GM18517 (cell line): ENCODE measurements around the gene ARMCX6.
"Not testable (repeated sequence)": the region's sequence is repeated elsewhere in the genome, so short reads cannot be mapped to it uniquely, and the experiment has no call there.

Experiments used
- ATAC-seq: cut with Tn5 transposase; IDR thresholded peaks from one replicate; pipeline ENCODE4 v1.9.1; 2021; ENCODE audit warnings: mild to moderate bottlenecking, moderate library complexity; ENCODE audit not compliant: unreplicated experiment

Gene ARMCX6

DNA sequence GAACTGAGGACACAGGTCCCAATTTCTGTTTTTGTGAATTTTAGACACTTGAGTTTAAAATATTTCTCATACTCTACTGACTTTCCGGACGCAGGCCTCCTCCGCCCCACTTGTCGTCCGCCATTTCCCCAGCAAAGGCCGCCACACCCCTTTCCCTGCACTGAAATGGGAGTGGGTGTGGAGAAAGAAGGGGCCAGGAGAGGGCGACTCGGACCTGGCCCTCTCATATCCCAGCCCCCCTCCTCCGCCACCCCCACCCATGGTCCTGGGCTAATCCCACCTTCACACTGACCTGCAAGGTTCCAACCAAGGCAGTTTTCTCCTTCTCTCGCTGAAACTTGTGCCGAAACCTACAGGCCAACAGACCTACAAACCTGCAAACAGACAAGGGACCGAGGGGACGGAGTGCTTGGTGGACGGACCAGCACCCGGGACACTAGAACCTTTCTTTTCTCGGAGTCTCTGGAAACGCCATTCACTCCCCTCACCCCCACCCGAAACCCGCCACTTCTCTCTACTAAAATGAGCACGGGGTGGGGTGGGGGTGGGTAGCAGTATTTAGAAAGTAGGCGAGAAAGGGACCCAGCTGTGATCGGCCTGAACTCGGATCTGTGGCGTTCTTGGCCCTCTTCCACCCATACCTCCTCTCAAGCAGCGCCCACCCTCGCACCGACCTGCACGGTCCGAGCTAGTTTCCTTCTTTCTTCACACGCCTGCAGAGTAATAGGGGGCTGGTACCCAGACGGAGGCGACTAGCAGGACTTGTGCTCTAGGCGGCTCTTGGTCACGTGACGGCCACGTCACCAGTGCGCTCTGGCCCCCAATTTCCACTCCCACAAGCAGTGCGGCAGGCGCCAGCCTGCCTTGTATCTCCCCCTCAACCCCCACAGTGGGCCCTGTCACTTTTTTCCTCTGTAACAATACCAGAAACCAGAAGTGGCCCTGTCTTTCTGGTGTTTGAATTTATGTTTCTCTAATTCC lies at the start of gene ARMCX6:
ARMCX6 (minus strand) TSS at position 790 of the 981 bp plus-strand sequence. CDS start 1,380 bp downstream, outside the sequence.
- peak; percentile 90 for ATAC-seq

DNA sequence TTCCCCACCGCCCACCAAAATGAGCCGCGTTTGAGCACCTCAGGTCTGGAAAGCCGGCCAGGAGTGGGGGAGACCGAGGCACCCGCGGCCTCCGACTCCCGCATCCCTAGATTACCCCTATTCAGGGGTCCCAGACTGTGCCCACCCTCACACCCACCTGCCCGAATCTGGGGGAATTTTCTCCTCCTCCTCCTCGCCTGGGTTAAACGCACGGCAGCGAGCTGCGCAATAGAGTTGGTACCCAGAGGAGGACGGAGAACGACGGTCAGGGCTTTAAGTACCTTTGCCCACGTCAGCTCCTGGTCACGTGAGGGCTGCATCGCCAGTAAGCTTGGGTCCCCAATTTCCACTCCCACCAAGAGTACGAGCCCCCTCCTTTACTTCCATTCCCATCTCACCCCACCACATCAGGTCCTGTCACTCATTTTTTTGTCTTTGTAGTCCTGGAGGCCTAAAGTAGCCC lies 41.8 kb upstream of the ARMCX6 start, which contains the start of gene ARMCX2:
ARMCX2 (minus strand) TSS at position 250 of the 463 bp plus-strand sequence. CDS start 2,262 bp downstream, outside the sequence.
- no peak for ATAC-seq

DNA sequence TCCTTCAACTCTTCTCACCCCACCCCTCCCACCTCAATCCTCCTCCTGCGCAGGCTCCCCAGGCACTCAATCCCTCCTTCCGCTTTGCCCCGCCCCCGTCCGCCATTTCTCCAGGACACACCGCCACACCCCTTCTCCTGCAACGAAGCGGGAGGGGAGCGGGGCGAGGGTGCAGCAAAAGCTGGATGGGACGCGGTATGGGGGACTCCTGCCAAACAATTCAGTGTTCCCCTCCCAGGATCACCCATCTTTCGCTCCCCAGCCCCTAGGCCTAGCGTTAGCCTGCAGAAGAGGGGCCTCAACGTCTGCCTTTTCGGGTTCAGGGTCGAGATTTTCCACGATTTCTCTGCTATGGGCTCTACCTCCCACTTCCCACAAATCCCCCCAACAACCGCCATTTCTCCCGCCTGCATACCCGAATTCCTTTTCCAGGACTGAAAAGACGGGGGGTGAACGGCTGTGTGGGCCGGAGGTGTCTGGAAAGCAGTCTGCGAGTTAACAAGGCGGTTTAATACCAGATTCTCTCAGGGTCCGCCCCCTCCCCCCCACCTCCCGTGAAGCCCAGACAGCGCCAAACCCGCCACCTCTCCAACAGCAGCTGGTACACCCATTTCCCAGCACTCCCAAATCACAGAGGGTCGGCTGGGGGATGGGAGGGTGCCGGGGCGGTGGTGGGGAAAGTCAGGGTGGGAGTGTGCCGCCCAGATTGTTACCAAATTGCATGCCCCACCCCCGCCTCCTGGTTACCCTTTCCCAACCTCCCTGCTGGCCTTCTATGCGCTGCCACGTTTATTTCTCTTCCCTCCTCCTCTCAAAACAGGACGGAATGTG lies 41.1 kb upstream of the ARMCX6 start:
- no peak for ATAC-seq

DNA sequence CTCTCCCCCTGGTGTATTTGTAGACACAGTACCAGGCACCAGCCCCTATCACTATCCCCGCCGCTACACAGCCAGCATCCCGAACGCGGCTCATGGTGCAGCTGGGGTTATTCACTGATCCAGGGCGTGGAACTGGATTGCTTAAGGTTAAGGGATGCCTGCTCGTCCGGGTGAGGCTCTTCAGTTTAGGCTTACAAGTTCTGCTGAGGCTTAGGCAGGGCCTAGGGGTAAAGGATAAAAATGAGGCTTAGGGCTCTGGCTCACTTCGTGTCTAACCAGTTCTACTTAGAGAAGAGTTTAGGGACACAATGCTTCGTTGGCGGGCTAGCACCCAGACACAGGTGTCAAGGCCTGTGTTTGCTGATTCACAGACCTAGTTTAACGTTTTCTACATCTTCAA lies 39.7 kb upstream of the ARMCX6 start:
- ATAC-seq: no peak

DNA sequence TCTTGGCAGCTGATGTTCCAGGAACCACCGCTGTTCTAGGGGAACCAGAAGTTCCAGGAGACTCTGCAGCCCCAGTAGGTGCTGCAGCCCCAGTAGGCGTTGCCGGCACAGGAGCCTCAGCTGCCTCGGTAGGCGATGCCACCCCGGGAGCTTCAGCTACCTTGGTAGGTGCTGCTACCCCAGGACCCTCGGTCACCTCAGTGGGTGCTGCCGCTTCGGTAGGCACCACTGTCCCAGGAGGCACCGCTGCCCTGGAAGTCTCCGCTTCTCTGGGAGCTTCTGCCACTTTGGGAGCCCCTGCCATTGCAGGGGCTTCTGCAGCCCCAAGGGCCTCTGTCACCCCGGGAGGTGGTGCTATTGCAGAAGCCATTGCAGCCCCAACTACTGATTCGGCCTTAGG lies 39.0 kb upstream of the ARMCX6 start:
- no peak for ATAC-seq

DNA sequence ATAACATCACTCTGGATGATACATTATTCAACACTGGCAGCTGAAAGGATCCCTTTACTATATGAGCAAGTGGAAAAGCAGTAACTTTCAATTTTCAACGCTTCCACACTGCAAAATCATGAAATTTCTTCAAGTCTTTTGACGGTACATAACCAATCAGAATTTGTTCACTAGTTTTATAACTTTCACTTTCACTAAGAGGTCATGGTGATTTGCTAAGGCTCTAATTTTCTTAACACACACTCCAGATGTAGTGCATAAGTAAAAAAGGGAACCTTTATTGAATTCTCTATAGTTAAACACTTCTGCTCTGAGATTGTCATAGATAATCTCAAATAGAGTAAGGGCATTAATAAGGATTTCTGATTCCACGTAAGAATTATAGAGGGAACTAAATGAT lies 37.7 kb upstream of the ARMCX6 start:
- no peak for ATAC-seq

DNA sequence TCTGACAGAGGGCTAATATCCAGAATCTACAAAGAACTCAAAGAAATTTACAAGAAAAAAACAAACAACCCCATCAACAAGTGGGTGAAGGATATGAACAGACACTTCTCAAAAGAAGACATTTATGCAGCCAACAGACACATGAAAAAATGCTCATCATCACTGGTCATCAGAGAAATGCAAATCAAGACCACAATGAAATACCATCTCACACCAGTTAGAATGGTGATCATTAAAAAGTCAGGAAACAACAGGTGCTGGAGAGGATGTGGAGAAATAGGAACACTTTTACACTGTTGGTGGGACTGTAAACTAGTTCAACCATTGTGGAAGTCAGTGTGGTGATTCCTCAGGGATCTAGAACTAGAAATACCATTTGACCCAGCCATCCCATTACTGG lies 29.9 kb upstream of the ARMCX6 start:
- ATAC-seq: not testable (repeated sequence)

DNA sequence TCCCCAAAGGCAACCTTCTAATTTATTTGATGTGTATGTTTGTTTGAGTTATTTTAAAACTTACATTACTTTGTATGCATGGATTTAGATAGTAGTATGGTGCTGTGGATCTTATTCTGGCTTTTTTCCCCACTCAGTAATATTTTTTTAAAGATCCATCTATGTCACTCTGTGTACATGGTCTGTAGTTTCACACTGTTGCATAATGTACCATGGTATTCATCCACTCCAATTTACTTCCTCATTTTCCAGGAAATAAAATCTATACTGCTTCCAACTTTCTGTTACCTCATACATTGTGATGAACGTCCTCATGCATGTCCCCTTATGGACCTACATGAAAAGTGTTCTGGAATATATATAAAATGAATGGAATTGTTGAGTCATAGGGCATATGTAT lies 24.3 kb upstream of the ARMCX6 start:
- no peak for ATAC-seq

DNA sequence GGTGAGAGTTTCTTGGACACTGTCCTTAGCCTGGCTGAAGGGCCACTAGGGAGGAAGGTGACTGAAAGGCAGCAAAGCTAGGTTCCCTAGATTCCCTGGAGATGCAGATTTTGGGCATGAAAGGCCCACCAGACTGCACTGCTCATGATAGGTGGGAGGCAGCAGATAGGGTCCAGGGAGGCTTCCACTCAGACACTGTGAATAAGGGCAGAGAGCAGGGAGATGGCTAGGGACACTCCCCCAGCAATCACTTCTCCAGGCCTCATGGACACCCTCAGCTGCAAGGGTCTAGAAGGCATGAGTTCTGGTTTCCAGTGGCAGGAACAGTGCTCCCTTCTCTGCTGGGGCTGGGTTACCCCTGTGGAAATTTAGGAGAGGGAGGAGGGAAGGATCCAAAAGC lies 21.8 kb upstream of the ARMCX6 start:
- ATAC-seq: no peak

DNA sequence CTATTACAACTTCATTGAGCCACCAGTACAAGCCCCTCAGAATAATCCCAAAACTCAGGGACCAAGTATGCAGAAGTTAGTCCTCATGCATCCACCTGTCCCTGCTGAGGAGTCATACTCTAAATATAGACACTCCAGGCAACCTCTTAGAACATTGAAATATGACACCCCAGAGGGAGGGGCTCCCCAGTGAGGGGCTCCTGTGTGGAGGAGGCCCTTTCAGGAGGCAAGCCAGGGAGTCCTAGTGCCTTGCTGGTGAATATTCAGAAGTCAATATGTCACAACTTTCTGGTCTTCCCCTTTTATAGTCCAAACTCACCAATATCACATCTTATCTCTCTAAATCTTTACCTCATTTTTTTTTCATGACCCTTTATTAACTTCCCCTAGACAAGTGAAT lies 1.6 kb upstream of the ARMCX6 start:
- no peak for ATAC-seq

DNA sequence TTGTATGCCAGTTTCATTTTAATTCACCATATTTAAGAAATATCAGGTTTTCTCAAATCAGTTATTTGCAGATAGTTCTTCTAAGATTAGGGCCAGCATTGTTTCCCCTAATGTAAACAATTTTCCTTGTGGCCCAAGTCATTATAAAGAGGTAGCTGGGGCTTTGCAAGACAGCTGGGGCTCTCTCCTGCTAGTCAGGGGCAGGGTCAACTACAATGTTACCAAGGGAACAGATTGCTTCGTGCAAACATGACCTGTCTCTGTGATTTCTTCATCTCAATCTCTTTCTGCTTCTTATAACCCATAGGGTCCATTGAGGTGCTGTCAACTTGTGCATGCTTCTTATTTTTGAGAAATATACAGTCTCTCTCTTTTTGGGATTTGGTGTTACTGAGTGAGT lies 12.1 kb downstream of the ARMCX6 start:
- ATAC-seq: no peak

DNA sequence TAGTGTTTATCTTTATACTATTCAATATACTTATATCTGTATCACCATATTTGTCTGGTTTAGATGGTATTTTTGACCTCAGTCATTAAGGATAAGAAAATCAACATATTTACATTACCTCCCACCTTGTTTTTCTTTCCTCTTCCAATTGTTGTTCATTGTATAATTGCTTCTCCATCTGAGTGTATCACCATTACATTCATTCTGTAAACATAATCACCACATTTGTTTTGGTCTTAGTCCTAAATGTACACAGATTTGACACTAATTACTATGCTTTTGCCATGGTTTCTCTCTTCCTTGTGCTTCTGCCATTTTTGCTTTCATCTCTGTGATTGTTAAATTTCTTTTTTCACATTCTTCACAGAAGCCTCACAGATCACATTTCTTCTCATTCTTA lies 12.7 kb downstream of the ARMCX6 start:
- ATAC-seq: no peak

DNA sequence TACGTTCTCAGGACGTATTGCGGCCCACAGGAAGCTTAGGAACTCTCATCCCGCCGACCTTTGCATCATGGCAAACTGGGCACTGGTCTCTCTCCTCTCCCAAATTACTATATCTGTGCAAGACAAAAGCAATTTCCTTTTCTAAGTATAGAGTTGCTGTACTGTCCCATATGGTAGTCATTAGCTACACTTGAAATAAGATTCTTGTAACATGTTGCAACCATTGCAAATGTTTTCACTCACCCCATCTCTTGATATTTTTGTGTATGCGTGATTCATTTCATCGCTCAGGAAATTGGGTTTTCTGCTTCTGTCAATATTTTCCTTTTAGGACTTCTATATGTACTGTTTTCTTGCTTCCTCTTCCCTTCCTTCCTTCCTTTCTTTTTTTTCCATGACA lies 15.7 kb downstream of the ARMCX6 start:
- no peak for ATAC-seq

DNA sequence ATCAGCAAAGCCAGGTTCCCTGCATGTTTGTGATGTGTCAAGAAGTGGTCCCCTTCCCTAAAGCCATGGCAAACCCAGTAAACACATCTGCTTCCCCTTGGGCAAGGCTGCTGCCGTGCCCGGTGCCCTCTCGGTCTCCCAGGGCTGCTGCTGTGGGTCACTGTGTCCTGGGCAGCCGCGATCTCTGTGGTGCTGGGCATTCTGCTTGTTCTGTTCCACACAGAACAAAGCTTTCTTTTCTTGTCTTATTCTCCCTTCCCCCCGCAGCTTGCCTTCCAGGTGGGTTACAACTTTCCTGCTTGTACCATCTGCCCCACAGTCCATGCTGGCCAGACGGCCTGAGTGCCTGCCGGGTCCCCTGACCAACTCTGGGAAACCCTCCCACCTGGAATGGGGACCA lies 18.2 kb downstream of the ARMCX6 start:
- ATAC-seq: not testable (repeated sequence)

DNA sequence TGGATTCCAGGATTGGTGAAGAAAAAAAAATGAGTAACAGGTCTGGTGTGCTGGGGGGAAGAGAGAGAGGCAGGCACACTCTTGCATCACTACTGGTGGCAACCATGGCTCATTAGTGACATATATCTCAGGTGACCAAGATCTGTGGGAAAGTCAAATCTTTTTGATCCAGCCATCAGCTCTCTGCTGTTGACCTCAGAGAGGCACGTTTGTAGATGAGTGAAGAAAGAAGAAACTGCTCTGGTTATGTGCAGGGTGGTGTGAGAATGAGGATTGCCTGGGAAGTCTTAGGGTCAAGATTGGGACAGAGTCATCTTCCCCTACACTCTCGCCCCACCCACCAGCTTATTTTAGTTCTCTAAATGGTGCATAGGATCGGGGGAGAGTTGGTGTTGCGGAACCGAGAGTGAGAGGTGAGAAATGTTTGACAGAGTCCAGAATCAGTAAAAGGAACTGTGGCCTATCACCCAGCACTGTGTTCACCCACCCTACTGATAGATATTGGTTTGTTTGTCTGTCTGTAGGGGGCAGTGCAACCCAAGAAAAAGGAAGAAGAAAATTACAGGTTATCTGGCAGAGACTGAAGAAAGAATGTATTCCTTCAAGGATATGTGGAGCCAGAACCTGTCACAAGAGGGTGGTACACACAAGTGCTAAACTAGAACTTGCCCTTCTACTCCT lies 21.9 kb downstream of the ARMCX6 start:
- ATAC-seq: peak; percentile 99
